ENCODE measurements around the gene MICOS13.
A peak's percentile ranks its signal among the peaks of the same experiment; 100 is the strongest.

Gene MICOS13

GRCh38 chr19:5687360-5688198 lies 7.3 kb upstream of the MICOS13 start:
- no peak for TF ChIP-seq CTCF (IDR thresholded peaks at IDR 0.05; ENCODE audit: low read depth, low read length)
- peak overlapping the region; percentile 61; the same call in 1 of the 2 replicates for H3K4me3 ChIP-seq (ENCODE audit: low read depth, low read length)

- TF ChIP-seq CTCF (IDR thresholded peaks at IDR 0.05; ENCODE audit: low read depth, low read length), result peak; percentile 78
- peak overlapping the region; percentile 61 for H3K4me3 ChIP-seq (ENCODE audit: low read depth, low read length)
Observed at GRCh38 chr19:5686647-5687359, 6.5 kb upstream of the MICOS13 start.

DNA sequence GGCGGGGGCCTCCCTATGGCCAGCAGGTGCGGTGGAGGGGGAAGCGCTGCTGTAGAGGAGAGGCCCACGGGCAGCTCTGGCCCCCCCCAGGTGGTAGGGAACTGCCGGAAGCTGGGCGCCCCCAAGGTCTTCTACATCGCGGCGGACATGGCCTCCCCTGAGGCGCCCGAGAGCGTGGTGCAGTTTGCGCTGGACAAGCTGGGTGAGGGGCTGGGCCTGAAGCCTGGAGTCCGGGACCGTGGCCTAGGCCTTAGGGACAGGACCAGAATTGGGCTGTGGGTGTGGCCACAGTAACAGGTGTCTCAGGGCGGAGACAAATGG lies 6.0 kb upstream of the MICOS13 start:
- peak overlapping the region; percentile 61; the same call in 1 of the 2 replicates for H3K4me3 ChIP-seq (ENCODE audit: low read depth, low read length)
- no peak for TF ChIP-seq CTCF (IDR thresholded peaks at IDR 0.05; ENCODE audit: low read depth, low read length)

- H3K4me3 ChIP-seq (ENCODE audit: low read depth, low read length), result no peak overlapping the region
- TF ChIP-seq CTCF (IDR thresholded peaks at IDR 0.05; ENCODE audit: low read depth, low read length), result no peak
Observed at GRCh38 chr19:5684694-5685430, 4.5 kb upstream of the MICOS13 start.

- no peak for TF ChIP-seq CTCF (IDR thresholded peaks at IDR 0.05; ENCODE audit: low read depth, low read length)
Observed at GRCh38 chr19:5683177-5683886, 3.0 kb upstream of the MICOS13 start.

GRCh38 chr19:5682107-5682482 lies 1.8 kb upstream of the MICOS13 start:
- no peak overlapping the region for H3K4me3 ChIP-seq (ENCODE audit: low read depth, low read length)
- TF ChIP-seq CTCF (IDR thresholded peaks at IDR 0.05; ENCODE audit: low read depth, low read length), result no peak

More at GRCh38 chr19:5683177-5683886, 3.0 kb upstream of the MICOS13 start:
- H3K4me3 ChIP-seq (ENCODE audit: low read depth, low read length), result no peak overlapping the region

All from WI38 (cell line).